CD4-positive, alpha-beta T cell treated with Interleukin-17A for 1 hour (primary cell): ENCODE results near the gene TAS1R1.

Source experiments
- DNase-seq: peaks from one replicate; pipeline ENCODE4 v3.0.0-alpha.2; 2020

Gene TAS1R1

GRCh38 chr1:6554907-6555778 is at the start of gene TAS1R1:
TSS of gene TAS1R1 (plus strand) at chr1:6555307. CDS start at chr1:6555374, 67 bp downstream.
- DNase-seq: no peak

- no peak for DNase-seq
Measured at GRCh38 chr1:6505367-6506209, 49.5 kb upstream of the TAS1R1 start.

GRCh38 chr1:6506210-6507036 is 48.7 kb upstream of the TAS1R1 start:
- DNase-seq: no peak

- DNase-seq: no peak
Measured at GRCh38 chr1:6507037-6507428, 48.1 kb upstream of the TAS1R1 start.

- DNase-seq: no peak
Measured at GRCh38 chr1:6507461-6507911, 47.6 kb upstream of the TAS1R1 start.

- DNase-seq: no peak
Measured at GRCh38 chr1:6508154-6508815, 46.8 kb upstream of the TAS1R1 start.

- DNase-seq: no peak
Measured at GRCh38 chr1:6508816-6509189, 46.3 kb upstream of the TAS1R1 start.

GRCh38 chr1:6509220-6509918 is 45.7 kb upstream of the TAS1R1 start:
- no peak for DNase-seq

GRCh38 chr1:6509919-6510291 is 45.2 kb upstream of the TAS1R1 start:
- DNase-seq: no peak

GRCh38 chr1:6510493-6510892 is 44.6 kb upstream of the TAS1R1 start:
- no peak for DNase-seq

GRCh38 chr1:6511056-6511455 is 44.1 kb upstream of the TAS1R1 start:
- no peak for DNase-seq

- no peak for DNase-seq
Measured at GRCh38 chr1:6511561-6512244, 43.4 kb upstream of the TAS1R1 start.

GRCh38 chr1:6512245-6512907 is 42.7 kb upstream of the TAS1R1 start:
- no peak for DNase-seq

GRCh38 chr1:6512908-6513280 is 42.2 kb upstream of the TAS1R1 start:
- DNase-seq: no peak

- no peak for DNase-seq
Measured at GRCh38 chr1:6513320-6513801, 41.7 kb upstream of the TAS1R1 start.

- no peak for DNase-seq
Measured at GRCh38 chr1:6515771-6516170, 39.3 kb upstream of the TAS1R1 start.

GRCh38 chr1:6517435-6517851 is 37.7 kb upstream of the TAS1R1 start:
- no peak for DNase-seq

GRCh38 chr1:6519491-6519934 is 35.6 kb upstream of the TAS1R1 start:
- DNase-seq: no peak

GRCh38 chr1:6519935-6520671 is 35.0 kb upstream of the TAS1R1 start:
- DNase-seq: no peak

GRCh38 chr1:6521536-6521935 is 33.6 kb upstream of the TAS1R1 start:
- no peak for DNase-seq
